ENCODE measurements around the gene LRRC26.

Gene LRRC26

GRCh38 chr9:137182836-137183235, 13.0 kb upstream of the LRRC26 start:
- DNase-seq (ENCODE audit: low read depth), result no peak

GRCh38 chr9:137181680-137182079, 11.8 kb upstream of the LRRC26 start:
- no peak for DNase-seq (ENCODE audit: low read depth)

DNA sequence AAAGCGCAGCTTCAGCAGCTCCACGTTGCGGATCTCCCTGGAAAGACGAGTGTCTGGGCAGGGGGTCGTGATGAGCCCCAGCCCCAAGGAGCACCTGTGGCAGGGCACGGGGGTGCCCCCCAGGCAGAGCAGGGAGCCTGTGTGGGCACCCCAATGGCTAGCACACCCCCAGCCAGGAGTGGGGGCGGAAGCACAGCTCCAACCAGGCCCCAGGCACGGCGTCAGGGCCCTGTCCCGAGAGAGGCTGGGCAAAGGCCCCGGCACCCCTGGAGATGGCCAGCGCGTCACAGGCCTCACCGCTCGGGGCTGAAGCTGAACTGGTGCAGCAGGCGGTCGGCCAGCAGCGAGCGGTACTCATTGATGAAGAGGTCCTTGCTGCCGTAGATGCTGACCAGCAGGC, 10.6 kb upstream of the LRRC26 start:
- no peak for DNase-seq (ENCODE audit: low read depth)

GRCh38 chr9:137179761-137180160, 9.9 kb upstream of the LRRC26 start:
- no peak for DNase-seq (ENCODE audit: low read depth)

GRCh38 chr9:137178939-137179630, 9.2 kb upstream of the LRRC26 start:
- no peak for DNase-seq (ENCODE audit: low read depth)

DNA sequence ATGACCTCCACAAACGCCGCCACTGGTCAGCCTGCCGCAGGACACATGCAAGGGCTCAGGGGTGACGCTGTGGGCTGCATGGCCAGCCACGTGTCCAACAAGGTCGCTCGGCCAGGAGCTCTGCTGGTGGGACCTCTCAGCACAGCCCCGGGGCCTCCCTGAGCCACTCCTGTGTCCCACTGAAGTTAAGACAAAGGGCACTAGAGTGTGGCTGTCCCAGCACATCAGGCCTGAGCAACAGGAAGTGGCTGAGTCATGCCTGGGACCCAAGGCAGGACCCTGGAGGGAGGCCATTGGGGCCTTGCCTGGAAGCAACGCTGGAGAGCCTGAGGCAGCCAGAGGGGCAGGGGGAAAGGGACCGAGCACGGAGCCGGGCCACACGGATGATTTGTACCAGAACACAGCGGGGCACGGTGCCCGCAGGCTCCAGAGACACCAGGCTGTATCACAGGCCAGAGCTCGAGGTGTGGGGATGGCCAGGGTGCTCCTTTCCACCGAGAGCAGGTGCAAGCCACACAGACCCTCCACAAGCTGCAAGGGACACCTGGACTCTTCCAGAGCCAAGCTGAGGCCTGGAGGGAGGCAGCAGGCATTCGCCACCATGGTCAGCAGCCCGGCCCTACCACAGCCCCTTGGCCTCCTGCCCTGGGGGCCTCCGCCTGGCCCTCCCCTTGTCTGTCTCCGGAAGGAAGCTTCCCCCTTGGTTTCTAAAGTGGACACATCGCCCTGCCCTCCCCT, 8.5 kb upstream of the LRRC26 start:
- no peak for DNase-seq (ENCODE audit: low read depth)

DNA sequence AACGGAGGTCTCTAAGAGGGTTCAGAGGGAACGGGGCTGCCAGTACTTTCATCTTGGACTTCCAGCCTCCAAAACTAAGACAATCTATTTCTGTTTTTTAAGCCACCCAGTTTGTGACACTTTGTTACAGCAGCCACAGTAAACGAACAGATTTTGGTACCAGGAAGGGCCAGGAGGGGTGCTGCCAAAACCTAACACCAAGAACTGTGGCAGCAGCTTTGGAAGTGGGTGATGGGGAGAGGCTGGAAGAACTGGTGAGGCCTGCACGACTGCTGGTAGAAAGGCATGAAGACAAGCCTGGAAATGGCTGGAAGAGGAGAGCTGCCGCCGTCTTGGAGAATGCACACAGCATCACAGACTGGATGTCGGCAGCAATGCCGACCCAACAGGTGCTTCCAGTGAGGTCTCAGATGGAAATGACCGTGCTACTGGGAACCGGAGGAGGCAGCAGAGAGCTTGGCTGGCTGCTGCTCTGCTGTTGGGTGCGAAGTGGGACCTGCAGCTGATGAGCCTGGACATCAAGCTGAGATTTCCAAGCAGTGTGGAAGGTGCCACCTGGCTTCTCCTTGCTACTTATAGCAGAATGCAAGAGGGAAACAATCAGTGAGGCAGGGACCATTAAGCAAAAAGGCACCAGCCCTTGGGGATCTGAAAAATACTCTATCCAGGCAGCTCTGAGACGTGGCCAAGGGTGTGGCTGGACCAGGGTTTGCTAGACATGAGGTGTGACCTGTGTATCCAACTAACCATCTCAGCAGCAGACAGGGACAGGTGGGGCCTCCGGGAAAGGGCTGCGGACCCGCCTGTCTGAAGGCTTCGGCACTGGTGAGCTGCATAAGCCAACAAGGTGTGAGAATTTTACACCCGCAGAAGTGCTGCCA, 6.7 kb upstream of the LRRC26 start:
- no peak for DNase-seq (ENCODE audit: low read depth)

DNA sequence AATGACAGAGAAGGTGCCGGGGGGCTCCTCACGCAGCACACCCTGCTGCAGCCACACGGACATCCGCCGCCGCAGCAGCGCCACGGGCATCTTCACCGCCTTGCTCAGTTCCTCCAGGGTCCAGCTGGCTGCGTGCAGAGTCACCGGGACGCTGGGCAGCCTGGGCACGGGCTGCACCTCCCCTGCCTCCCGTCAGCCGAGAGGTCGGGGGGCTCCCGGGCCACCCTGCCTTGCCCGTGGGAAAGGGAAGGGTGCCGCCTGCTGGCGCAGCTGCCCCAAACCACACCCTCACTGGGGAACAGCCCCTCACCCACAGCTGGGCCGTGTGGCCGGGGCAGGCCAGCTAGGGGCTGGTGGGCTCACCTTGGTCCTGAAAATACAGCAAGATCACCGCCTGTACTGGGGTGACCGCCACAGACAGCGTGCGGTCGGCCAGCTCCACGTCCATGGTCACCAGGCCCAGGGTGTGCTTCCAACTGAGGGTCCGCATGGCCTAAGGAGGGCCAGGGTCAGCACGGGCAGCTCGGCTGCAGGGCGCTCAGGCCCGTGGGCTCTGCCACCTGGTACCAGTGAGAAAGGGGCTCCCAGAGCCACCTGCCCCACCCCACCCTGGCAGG, 5.6 kb upstream of the LRRC26 start:
- DNase-seq (ENCODE audit: low read depth), result no peak

DNA sequence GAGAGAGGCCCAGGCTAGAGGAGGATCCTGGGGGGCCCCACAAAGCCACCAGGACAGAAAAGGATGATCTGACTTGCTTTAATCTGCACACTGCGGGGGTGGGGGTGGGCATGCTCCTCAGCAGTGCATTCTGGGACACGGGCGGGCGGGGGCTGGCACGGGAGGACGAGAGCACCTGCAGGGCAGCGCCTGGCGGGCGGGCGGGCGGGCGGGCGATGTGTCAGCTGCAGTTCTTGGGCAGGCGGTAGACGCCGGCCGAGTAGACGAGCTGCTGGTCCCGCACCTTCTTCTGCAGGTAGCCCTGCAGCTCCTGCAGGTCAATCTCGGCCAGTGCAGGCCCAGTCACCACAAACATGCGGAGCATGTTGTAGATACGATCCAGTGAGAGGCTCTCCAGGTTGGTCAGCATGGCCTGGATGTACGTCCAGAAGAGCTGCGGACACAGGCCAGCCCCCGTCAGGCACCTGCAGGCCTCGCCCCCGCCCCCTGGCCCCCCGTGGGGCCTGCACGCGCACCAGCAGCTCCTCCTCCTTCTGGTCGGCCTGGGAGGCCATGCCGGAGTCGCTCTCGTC, 5.0 kb upstream of the LRRC26 start:
- no peak for DNase-seq (ENCODE audit: low read depth)

- no peak for DNase-seq (ENCODE audit: low read depth)
Observed at GRCh38 chr9:137173796-137174664, 4.2 kb upstream of the LRRC26 start.

DNA sequence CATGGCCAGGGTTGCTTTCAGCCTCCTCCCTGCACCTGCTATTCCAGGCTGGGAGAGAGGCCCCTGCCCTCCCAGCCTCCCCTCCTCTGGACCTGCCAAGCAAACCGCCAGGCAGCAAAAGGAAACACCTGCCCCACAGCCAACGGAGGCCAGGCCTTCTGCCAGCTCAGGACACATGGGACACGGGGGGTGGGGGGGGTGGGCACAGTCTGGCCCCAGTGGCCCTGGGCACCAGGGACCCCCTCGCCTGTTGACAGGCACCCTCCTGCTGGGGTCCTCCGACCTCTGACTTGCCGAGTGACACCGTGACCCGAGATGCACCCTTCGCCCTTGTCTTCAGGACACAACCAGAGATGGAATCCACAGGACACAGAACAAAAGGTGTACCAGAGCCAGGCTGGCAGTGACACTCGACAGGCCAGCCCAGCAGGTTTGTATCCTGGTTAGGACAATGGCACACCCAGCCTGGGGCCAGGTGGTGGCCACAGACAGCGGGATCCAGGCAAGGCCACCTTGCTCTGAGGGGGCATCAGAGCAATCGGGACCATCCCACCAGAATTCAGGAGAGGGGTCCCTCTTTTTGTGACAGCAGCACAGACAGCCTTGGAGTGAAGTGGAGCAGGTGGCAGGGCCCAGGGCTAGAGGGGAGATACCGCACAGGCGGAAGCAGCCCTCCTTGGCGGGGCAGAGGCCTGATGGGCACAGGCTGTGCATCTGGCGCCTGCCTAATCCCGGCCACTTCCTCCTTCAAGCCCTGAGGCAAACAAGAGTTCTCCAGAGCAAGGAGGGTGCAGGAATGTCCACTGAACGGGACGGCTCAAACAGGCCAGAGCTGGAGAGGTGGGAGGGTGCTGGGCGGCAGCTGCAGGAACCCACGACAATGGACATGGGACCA, 3.3 kb upstream of the LRRC26 start:
- no peak for DNase-seq (ENCODE audit: low read depth)

GRCh38 chr9:137171149-137171900, 1.5 kb upstream of the LRRC26 start:
- no peak for DNase-seq (ENCODE audit: low read depth)

DNA sequence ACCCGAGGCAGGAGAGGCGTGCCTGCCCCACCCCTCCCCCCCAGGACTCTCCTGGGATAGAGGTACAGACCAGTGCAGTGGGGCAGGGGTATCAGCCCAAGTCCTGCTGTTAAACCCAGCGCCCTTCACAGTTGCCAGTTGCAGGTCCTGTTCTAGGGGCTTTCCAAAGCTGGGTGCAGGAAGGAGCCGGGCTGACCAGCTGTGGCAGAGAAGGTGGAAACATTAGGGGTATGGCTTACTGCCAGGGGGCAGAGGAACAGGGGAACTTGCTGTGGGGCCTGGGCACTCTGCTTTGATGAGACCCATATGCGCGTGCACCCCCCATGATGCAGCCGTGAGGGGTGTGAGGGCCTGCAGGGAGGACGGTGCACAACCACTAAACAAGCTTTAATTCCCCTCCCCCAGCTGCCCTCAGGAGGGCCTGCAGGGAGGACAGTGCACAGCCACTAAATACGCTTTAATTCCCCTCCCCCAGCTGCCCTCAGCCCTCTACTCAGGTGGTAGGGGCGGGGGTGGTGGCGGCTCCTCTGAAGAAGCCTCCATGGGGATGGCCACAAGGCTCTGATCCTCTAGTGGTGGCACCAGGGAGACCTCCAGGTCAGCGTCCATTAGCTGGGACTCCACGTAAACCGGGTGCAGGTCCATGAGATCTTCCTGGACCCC, 766 bp upstream of the LRRC26 start:
- DNase-seq (ENCODE audit: low read depth), result no peak

- DNase-seq (ENCODE audit: low read depth), result no peak
Observed at GRCh38 chr9:137168904-137169856, 671 bp downstream of the LRRC26 start.

- no peak for DNase-seq (ENCODE audit: low read depth)
Observed at GRCh38 chr9:137168573-137168903, 1.3 kb downstream of the LRRC26 start.

- no peak for DNase-seq (ENCODE audit: low read depth)
Observed at GRCh38 chr9:137167747-137168572, 1.9 kb downstream of the LRRC26 start.

- no peak for DNase-seq (ENCODE audit: low read depth)
Observed at GRCh38 chr9:137167277-137167746, 2.5 kb downstream of the LRRC26 start.

All from stimulated activated CD8-positive, alpha-beta memory T cell treated with anti-CD3 and anti-CD28 coated beads, Interleukin-12 subunit alpha, Interleukin-12 subunit beta, amount 100 ng/mL, for 1 hour (primary cell).